HL-60 (cell line): Measurements from ENCODE around the gene ACAD8.

ENCODE experiments used
- CTCF ChIP-seq: IDR thresholded peaks from one replicate; pipeline ENCODE4 v1.5.1; 2011; ENCODE audit warnings: low read length, control low read depth, inconsistent platforms; ENCODE audit not compliant: insufficient read depth
- POLR2AphosphoS5 ChIP-seq: IDR thresholded peaks from 2 replicates; pipeline ENCODE4 v1.6.1; 2012; ENCODE audit warnings: low read depth
- REST ChIP-seq: IDR thresholded peaks from 2 replicates; pipeline ENCODE4 v1.6.1; 2012; ENCODE audit warnings: low read depth; ENCODE audit not compliant: insufficient replicate concordance

- TF ChIP-seq CTCF (no peak), REST (no peak), POLR2AphosphoS5 (no peak)
These were observed 41.3 kb downstream of the ACAD8 start for GRCh38 chr11:134294664-134295063.
